ENCODE data around the gene ABLIM3.

ABLIM3 gene

GRCh38 chr5:149210225-149210624, 68.9 kb downstream of the ABLIM3 start:
- no peak for TF ChIP-seq EZH2phosphoT487 (IDR thresholded peaks at IDR 0.05; ENCODE audit: borderline replicate concordance)
- no peak for TF ChIP-seq CTCF (conservative IDR thresholded peaks at IDR 0.05; ENCODE audit: low read length)
- Histone ChIP-seq H3K36me3 (ENCODE audit: insufficient read depth, low read length) (no peaks in the 10 kb centered on the region), H3K79me2 (ENCODE audit: insufficient read depth, low read length) (no peaks in the 10 kb centered on the region), H4K20me1 (ENCODE audit: insufficient read depth, low read length, poor library complexity, severe bottlenecking) (no peaks in the 10 kb centered on the region), H3K9me2 (replicated peaks; ENCODE audit: low read depth, low read length) (no peaks in the 10 kb centered on the region), H3K4me3 (ENCODE audit: low read length, poor library complexity, severe bottlenecking) (no peak overlapping the region), H3K4me2 (ENCODE audit: low read depth, low read length, poor library complexity, severe bottlenecking) (no peak overlapping the region), H2AFZ (ENCODE audit: low read length) (no peak overlapping the region), H3K27me3 (ENCODE audit: insufficient read depth, low read length, poor library complexity, severe bottlenecking) (no peaks in the 10 kb centered on the region), H3K9me3 (ENCODE audit: insufficient read depth, low read depth, low read length) (no peaks in the 10 kb centered on the region), H3K9ac (ENCODE audit: low read depth, low read length, poor library complexity, severe bottlenecking) (no peak overlapping the region), H3K4me1 (ENCODE audit: insufficient read depth, low read length, poor library complexity, severe bottlenecking) (no peaks in the 10 kb centered on the region), H3F3A (ENCODE audit: low read depth) (no peaks in the 10 kb centered on the region)

GRCh38 chr5:149210968-149211490, 69.7 kb downstream of the ABLIM3 start:
- Histone ChIP-seq H3K9me2 (replicated peaks; ENCODE audit: low read depth, low read length) (no peaks in the 10 kb centered on the region), H3K9me3 (ENCODE audit: insufficient read depth, low read depth, low read length) (no peaks in the 10 kb centered on the region), H3K9ac (ENCODE audit: low read depth, low read length, poor library complexity, severe bottlenecking) (no peak overlapping the region), H3K36me3 (ENCODE audit: insufficient read depth, low read length) (no peaks in the 10 kb centered on the region), H3F3A (ENCODE audit: low read depth) (no peaks in the 10 kb centered on the region), H3K4me2 (ENCODE audit: low read depth, low read length, poor library complexity, severe bottlenecking) (no peak overlapping the region), H3K4me1 (ENCODE audit: insufficient read depth, low read length, poor library complexity, severe bottlenecking) (no peaks in the 10 kb centered on the region), H4K20me1 (ENCODE audit: insufficient read depth, low read length, poor library complexity, severe bottlenecking) (no peaks in the 10 kb centered on the region), H2AFZ (ENCODE audit: low read length) (no peak overlapping the region), H3K27me3 (ENCODE audit: insufficient read depth, low read length, poor library complexity, severe bottlenecking) (no peaks in the 10 kb centered on the region), H3K4me3 (ENCODE audit: low read length, poor library complexity, severe bottlenecking) (no peak overlapping the region), H3K79me2 (ENCODE audit: insufficient read depth, low read length) (no peaks in the 10 kb centered on the region)
- no peak for TF ChIP-seq CTCF (conservative IDR thresholded peaks at IDR 0.05; ENCODE audit: low read length)
- no peak for TF ChIP-seq EZH2phosphoT487 (IDR thresholded peaks at IDR 0.05; ENCODE audit: borderline replicate concordance)

GRCh38 chr5:149211566-149211965, 70.3 kb downstream of the ABLIM3 start:
- no peak overlapping the region for H2AFZ ChIP-seq (ENCODE audit: low read length)
- no peak overlapping the region for H3K9ac ChIP-seq (ENCODE audit: low read depth, low read length, poor library complexity, severe bottlenecking)
- H3K9me2 ChIP-seq (replicated peaks; ENCODE audit: low read depth, low read length): no peaks in the 10 kb centered on the region
- no peaks in the 10 kb centered on the region for H3K4me1 ChIP-seq (ENCODE audit: insufficient read depth, low read length, poor library complexity, severe bottlenecking)
- no peak overlapping the region for H3K4me2 ChIP-seq (ENCODE audit: low read depth, low read length, poor library complexity, severe bottlenecking)
- no peaks in the 10 kb centered on the region for H3K27me3 ChIP-seq (ENCODE audit: insufficient read depth, low read length, poor library complexity, severe bottlenecking)
- H3K36me3 ChIP-seq (ENCODE audit: insufficient read depth, low read length): no peaks in the 10 kb centered on the region
- TF ChIP-seq CTCF (conservative IDR thresholded peaks at IDR 0.05; ENCODE audit: low read length) (no peak), EZH2phosphoT487 (IDR thresholded peaks at IDR 0.05; ENCODE audit: borderline replicate concordance) (no peak)
- no peaks in the 10 kb centered on the region for H4K20me1 ChIP-seq (ENCODE audit: insufficient read depth, low read length, poor library complexity, severe bottlenecking)
- no peaks in the 10 kb centered on the region for H3K79me2 ChIP-seq (ENCODE audit: insufficient read depth, low read length)
- no peaks in the 10 kb centered on the region for H3K9me3 ChIP-seq (ENCODE audit: insufficient read depth, low read depth, low read length)
- H3K4me3 ChIP-seq (ENCODE audit: low read length, poor library complexity, severe bottlenecking): no peak overlapping the region
- no peaks in the 10 kb centered on the region for H3F3A ChIP-seq (ENCODE audit: low read depth)
